Measurements from ENCODE around the gene SPOCK3. TPM values are rescaled to one million over a fixed set of nuclear protein-coding genes. Genes with fewer than 3 reads are reported as not detected.

SPOCK3 gene
- total and polyA plus RNA-seq, 2 experiments from 2014 or later: 1.6 to 4.1 TPM

DNA sequence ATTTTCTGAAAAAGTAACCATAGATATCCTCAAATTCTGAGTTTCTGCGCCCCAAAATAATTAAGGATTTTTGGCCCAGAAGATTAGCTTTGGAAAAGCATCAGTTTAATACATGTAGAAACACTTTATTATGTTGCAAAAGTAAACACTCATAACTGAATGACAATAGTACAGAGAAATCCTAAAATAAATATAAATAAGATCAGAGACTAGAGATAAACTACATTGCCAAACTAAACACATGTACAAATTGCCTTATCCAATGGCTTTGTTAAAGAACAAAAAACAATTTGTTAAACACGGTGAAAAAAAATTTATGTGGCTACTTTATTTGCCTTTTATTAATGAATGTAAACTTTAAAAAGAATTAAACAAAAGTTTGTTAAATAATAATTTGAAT lies 17.5 kb downstream of the SPOCK3 start:
- DNase-seq (ENCODE audit: low spot score): no peak
- TF ChIP-seq, protein P1, sequence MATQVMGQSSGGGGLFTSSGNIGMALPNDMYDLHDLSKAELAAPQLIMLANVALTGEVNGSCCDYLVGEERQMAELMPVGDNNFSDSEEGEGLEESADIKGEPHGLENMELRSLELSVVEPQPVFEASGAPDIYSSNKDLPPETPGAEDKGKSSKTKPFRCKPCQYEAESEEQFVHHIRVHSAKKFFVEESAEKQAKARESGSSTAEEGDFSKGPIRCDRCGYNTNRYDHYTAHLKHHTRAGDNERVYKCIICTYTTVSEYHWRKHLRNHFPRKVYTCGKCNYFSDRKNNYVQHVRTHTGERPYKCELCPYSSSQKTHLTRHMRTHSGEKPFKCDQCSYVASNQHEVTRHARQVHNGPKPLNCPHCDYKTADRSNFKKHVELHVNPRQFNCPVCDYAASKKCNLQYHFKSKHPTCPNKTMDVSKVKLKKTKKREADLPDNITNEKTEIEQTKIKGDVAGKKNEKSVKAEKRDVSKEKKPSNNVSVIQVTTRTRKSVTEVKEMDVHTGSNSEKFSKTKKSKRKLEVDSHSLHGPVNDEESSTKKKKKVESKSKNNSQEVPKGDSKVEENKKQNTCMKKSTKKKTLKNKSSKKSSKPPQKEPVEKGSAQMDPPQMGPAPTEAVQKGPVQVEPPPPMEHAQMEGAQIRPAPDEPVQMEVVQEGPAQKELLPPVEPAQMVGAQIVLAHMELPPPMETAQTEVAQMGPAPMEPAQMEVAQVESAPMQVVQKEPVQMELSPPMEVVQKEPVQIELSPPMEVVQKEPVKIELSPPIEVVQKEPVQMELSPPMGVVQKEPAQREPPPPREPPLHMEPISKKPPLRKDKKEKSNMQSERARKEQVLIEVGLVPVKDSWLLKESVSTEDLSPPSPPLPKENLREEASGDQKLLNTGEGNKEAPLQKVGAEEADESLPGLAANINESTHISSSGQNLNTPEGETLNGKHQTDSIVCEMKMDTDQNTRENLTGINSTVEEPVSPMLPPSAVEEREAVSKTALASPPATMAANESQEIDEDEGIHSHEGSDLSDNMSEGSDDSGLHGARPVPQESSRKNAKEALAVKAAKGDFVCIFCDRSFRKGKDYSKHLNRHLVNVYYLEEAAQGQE (IDR thresholded peaks at IDR 0.05; ENCODE audit: unreplicated experiment): no peak
- H3K4me2 ChIP-seq: no peak overlapping the region
- H3K4me1 ChIP-seq (ENCODE audit: insufficient read depth): peaks cover 11% of the 10 kb centered on the region; the same call in 1 of the 2 replicates
- no peak for ATAC-seq
- no peak overlapping the region for H2AFZ ChIP-seq
- no peak overlapping the region for H3K4me3 ChIP-seq
- no peaks in the 10 kb centered on the region for H3K36me3 ChIP-seq (ENCODE audit: insufficient read depth)
- no peaks in the 10 kb centered on the region for H3K9me2 ChIP-seq (ENCODE audit: insufficient read depth)
- H3K36me3 Mint-ChIP-seq (ENCODE audit: low read depth): no peaks in the 10 kb centered on the region
- no peaks in the 10 kb centered on the region for H3K27me3 ChIP-seq (ENCODE audit: insufficient read depth)
- no peaks in the 10 kb centered on the region for H3K27me3 Mint-ChIP-seq (ENCODE audit: insufficient read depth, low read depth, poor library complexity)
- no peak overlapping the region for H3K4me3 Mint-ChIP-seq
- H3K4me1 Mint-ChIP-seq: peaks cover 10% of the 10 kb centered on the region; the same call in 2 of the 3 replicates
- no peaks in the 10 kb centered on the region for H3F3A ChIP-seq (replicated peaks; ENCODE audit: low read depth)
- H3K9me3 Mint-ChIP-seq: no peaks in the 10 kb centered on the region
- no peak overlapping the region for H3K27ac ChIP-seq (ENCODE audit: low read depth)
- H4K20me1 ChIP-seq (replicated peaks; ENCODE audit: insufficient read depth): no peaks in the 10 kb centered on the region
- H3K79me2 ChIP-seq (replicated peaks; ENCODE audit: insufficient read depth): no peaks in the 10 kb centered on the region
- H3K27ac Mint-ChIP-seq: no peak overlapping the region

DNA sequence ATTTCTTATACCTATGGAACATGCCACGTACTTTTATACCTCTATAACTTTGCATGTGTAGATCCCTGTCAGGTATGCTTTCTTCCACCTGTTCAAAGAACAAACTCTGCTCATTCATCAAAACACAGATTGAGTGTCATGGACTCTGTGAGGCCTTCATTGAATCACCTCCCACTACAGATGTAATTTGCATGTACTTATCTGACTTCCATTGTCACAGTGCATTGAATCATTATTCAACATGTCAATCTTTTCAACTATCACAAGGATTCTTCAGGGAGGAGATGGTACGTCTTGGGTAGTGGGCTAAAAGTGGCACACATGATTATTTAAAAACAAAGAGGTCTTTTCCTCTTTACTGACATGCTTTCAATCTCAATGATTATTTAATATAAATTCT lies 24.1 kb downstream of the SPOCK3 start:
- H2AFZ ChIP-seq: no peak overlapping the region
- no peak for ATAC-seq
- no peaks in the 10 kb centered on the region for H3K9me2 ChIP-seq (ENCODE audit: insufficient read depth)
- H3K4me1 Mint-ChIP-seq: peaks cover 2% of the 10 kb centered on the region; the same call in 2 of the 3 replicates
- no peak overlapping the region for H3K27ac Mint-ChIP-seq
- H3K9me3 Mint-ChIP-seq: no peaks in the 10 kb centered on the region
- no peaks in the 10 kb centered on the region for H3K27me3 Mint-ChIP-seq (ENCODE audit: insufficient read depth, low read depth, poor library complexity)
- no peaks in the 10 kb centered on the region for H3K4me1 ChIP-seq (ENCODE audit: insufficient read depth)
- H4K20me1 ChIP-seq (replicated peaks; ENCODE audit: insufficient read depth): no peaks in the 10 kb centered on the region
- DNase-seq (ENCODE audit: low spot score): no peak
- no peak overlapping the region for H3K27ac ChIP-seq (ENCODE audit: low read depth)
- H3K79me2 ChIP-seq (replicated peaks; ENCODE audit: insufficient read depth): no peaks in the 10 kb centered on the region
- H3K36me3 Mint-ChIP-seq (ENCODE audit: low read depth): no peaks in the 10 kb centered on the region
- H3K27me3 ChIP-seq (ENCODE audit: insufficient read depth): no peaks in the 10 kb centered on the region
- no peak overlapping the region for H3K4me3 Mint-ChIP-seq
- no peak overlapping the region for H3K4me3 ChIP-seq
- H3K4me2 ChIP-seq: no peak overlapping the region
- no peaks in the 10 kb centered on the region for H3K36me3 ChIP-seq (ENCODE audit: insufficient read depth)
- H3F3A ChIP-seq (replicated peaks; ENCODE audit: low read depth): no peaks in the 10 kb centered on the region
- TF ChIP-seq, protein P2, sequence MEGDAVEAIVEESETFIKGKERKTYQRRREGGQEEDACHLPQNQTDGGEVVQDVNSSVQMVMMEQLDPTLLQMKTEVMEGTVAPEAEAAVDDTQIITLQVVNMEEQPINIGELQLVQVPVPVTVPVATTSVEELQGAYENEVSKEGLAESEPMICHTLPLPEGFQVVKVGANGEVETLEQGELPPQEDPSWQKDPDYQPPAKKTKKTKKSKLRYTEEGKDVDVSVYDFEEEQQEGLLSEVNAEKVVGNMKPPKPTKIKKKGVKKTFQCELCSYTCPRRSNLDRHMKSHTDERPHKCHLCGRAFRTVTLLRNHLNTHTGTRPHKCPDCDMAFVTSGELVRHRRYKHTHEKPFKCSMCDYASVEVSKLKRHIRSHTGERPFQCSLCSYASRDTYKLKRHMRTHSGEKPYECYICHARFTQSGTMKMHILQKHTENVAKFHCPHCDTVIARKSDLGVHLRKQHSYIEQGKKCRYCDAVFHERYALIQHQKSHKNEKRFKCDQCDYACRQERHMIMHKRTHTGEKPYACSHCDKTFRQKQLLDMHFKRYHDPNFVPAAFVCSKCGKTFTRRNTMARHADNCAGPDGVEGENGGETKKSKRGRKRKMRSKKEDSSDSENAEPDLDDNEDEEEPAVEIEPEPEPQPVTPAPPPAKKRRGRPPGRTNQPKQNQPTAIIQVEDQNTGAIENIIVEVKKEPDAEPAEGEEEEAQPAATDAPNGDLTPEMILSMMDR (conservative IDR thresholded peaks at IDR 0.05; ENCODE audit: low read depth in 2 of 2): no peak
- TF ChIP-seq EZH2phosphoT487 (IDR thresholded peaks at IDR 0.05; ENCODE audit: unreplicated experiment) (no peak), NANOG (IDR thresholded peaks at IDR 0.05; ENCODE audit: borderline replicate concordance) (no peak), ZNF114 (CRISPR knock-in tag; IDR thresholded peaks at IDR 0.05) (no peak)
- TF ChIP-seq, protein P1 (IDR thresholded peaks at IDR 0.05; ENCODE audit: unreplicated experiment): no peak
- TF ChIP-seq, protein P3, sequence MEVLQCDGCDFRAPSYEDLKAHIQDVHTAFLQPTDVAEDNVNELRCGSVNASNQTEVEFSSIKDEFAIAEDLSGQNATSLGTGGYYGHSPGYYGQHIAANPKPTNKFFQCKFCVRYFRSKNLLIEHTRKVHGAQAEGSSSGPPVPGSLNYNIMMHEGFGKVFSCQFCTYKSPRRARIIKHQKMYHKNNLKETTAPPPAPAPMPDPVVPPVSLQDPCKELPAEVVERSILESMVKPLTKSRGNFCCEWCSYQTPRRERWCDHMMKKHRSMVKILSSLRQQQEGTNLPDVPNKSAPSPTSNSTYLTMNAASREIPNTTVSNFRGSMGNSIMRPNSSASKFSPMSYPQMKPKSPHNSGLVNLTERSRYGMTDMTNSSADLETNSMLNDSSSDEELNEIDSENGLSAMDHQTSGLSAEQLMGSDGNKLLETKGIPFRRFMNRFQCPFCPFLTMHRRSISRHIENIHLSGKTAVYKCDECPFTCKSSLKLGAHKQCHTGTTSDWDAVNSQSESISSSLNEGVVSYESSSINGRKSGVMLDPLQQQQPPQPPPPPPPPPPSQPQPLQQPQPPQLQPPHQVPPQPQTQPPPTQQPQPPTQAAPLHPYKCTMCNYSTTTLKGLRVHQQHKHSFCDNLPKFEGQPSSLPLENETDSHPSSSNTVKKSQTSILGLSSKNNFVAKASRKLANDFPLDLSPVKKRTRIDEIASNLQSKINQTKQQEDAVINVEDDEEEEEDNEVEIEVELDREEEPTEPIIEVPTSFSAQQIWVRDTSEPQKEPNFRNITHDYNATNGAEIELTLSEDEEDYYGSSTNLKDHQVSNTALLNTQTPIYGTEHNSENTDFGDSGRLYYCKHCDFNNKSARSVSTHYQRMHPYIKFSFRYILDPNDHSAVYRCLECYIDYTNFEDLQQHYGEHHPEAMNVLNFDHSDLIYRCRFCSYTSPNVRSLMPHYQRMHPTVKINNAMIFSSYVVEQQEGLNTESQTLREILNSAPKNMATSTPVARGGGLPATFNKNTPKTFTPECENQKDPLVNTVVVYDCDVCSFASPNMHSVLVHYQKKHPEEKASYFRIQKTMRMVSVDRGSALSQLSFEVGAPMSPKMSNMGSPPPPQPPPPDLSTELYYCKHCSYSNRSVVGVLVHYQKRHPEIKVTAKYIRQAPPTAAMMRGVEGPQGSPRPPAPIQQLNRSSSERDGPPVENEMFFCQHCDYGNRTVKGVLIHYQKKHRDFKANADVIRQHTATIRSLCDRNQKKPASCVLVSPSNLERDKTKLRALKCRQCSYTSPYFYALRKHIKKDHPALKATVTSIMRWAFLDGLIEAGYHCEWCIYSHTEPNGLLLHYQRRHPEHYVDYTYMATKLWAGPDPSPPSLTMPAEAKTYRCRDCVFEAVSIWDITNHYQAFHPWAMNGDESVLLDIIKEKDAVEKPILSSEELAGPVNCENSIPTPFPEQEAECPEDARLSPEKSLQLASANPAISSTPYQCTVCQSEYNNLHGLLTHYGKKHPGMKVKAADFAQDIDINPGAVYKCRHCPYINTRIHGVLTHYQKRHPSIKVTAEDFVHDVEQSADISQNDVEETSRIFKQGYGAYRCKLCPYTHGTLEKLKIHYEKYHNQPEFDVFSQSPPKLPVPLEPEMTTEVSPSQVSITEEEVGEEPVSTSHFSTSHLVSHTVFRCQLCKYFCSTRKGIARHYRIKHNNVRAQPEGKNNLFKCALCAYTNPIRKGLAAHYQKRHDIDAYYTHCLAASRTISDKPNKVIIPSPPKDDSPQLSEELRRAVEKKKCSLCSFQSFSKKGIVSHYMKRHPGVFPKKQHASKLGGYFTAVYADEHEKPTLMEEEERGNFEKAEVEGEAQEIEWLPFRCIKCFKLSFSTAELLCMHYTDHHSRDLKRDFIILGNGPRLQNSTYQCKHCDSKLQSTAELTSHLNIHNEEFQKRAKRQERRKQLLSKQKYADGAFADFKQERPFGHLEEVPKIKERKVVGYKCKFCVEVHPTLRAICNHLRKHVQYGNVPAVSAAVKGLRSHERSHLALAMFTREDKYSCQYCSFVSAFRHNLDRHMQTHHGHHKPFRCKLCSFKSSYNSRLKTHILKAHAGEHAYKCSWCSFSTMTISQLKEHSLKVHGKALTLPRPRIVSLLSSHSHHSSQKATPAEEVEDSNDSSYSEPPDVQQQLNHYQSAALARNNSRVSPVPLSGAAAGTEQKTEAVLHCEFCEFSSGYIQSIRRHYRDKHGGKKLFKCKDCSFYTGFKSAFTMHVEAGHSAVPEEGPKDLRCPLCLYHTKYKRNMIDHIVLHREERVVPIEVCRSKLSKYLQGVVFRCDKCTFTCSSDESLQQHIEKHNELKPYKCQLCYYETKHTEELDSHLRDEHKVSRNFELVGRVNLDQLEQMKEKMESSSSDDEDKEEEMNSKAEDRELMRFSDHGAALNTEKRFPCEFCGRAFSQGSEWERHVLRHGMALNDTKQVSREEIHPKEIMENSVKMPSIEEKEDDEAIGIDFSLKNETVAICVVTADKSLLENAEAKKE (CRISPR knock-in tag; IDR thresholded peaks at IDR 0.05): no peak

Measured in GM23338 (cell line).